Testis (tissue), 3 donors: ENCODE data around the gene KRT6C. TPM values are rescaled to one million over a fixed set of nuclear protein-coding genes. Genes with fewer than 3 reads are reported as not detected.

Experiments used
- DNase-seq: peaks from one replicate; pipeline ENCODE4 v3.0.0-alpha.2; 2019
- H3K27ac ChIP-seq, 2 donors: fragments of 200-600 bp; sonication (generic); one replicate each; pipeline ENCODE4 v1.5.1; 2019
- H3K27me3 ChIP-seq: fragments of 200-600 bp; sonication (generic); one replicate; pipeline ENCODE4 v1.5.1; 2019
- H3K36me3 ChIP-seq: fragments of 200-600 bp; sonication (generic); one replicate; pipeline ENCODE4 v1.5.1; 2017; ENCODE audit warnings: low read depth; ENCODE audit errors: missing control alignments
- H3K4me1 ChIP-seq: fragments of 200-600 bp; sonication (generic); one replicate; pipeline ENCODE4 v1.5.1; 2019
- H3K4me3 ChIP-seq, 2 donors: fragments of 200-600 bp; sonication (generic); one replicate each; pipeline ENCODE4 v1.5.1; 2017 to 2019
- H3K9me3 ChIP-seq: fragments of 200-600 bp; sonication (generic); one replicate; pipeline ENCODE4 v1.5.1; 2017
- CTCF ChIP-seq, 3 experiments: fragments of 450-650 bp in 2 of 3; fragments of 200-600 bp in 1 of 3; sonication (generic) in 1 of 3; IDR thresholded peaks; one replicate each; pipeline ENCODE4 v1.5.1; 2016 to 2019; ENCODE audit warnings: antibody characterized with exemption in 3 of 3, mild to moderate bottlenecking in 2 of 3, moderate library complexity in 1 of 3
- POLR2A ChIP-seq: fragments of 450-650 bp; IDR thresholded peaks from one replicate; pipeline ENCODE4 v1.6.1; 2017; ENCODE audit warnings: antibody characterized with exemption, mild to moderate bottlenecking, moderate library complexity
- WGBS, 2 donors: methylation state at CpG; one replicate each; pipeline ENCODE4 v1.1.5; 2018; 5-methylcytosine and 5-hydroxymethylcytosine counted together
- intact Hi-C: fragments of 100-400 bp; cut with DNase I; formaldehyde crosslinking; loops from one replicate; pipeline ENCODE4 v1.15.1; 2023; ENCODE audit warnings: low total_unique reads
- polyA plus RNA-seq: library from polyadenylated mRNA; stranded (reverse); fragments of 350-450 nt; fragmentation: Illumina TruSeq; extraction: RNeasy Lipid Tissue Mini Kit (QIAGEN cat#74804); gene quantifications from one replicate; pipeline ENCODE4 v1.2.3, GENCODE V29; 2014; ENCODE audit warnings: low read depth, low replicate concordance; ENCODE audit not compliant: insufficient read depth
- total RNA-seq, 2 donors: library from RNA; depleted of rRNA; stranded (reverse); fragments of >200 nt; gene quantifications; one replicate each; pipeline ENCODE4 v1.2.3, GENCODE V29; 2016

The KRT6C gene
- total and polyA plus RNA-seq, 3 donors from 2014 or later: 0.16 TPM; not detected in 2

DNA sequence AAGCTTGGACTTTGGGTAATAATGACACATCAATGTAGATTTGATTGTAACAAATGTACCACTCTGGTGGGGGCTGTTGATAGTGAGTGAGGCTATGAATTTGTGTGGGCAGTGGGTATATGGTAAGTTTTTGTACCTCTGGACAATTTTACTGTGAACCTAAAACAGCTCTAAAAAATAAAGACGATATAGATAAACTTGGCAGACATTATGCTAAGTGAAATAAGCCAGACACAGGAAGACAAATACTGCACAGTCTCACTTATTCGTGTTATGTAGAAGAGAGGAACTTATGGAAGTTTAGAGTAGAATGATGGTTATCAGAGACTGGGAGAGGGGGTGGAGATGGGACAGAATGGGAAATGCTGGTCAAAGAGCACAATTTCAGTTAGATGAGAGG is 8.7 kb downstream of the KRT6C start:
- no peak for DNase-seq
- no peak overlapping the region for H3K27ac ChIP-seq
- no peaks in the 10 kb centered on the region for H3K27me3 ChIP-seq
- TF ChIP-seq CTCF (IDR thresholded peaks at IDR 0.05): no peak
- no peak for TF ChIP-seq POLR2A
- intact Hi-C loops: no loop called here
- H3K9me3 ChIP-seq: no peaks in the 10 kb centered on the region
- no peak overlapping the region for H3K4me3 ChIP-seq
- no peaks in the 10 kb centered on the region for H3K4me1 ChIP-seq
- H3K36me3 ChIP-seq: no peaks in the 10 kb centered on the region
- WGBS, 2 donors: 51 to 59% methylated on average over 2 of the region's 2 CpGs

DNA sequence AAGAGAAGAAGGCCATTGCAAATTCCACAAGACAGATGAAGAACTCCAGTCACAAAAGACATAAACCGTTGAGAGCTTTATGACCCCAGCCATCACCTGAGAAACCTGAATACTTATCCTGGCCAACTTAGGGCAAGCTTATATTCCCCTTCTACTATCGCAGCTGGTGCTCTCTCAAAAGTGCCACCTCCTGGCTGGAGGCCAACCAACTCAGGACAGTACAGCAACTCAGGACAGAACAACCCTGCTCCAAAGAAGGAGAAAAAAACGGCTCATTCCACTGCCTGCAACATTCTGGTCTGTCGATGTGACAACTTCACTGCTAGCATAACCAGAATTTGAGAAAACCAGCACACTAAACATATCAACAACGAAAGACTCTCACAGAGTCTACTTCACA is 11.9 kb downstream of the KRT6C start:
- Histone ChIP-seq H3K27me3 (no peaks in the 10 kb centered on the region), H3K27ac (no peak overlapping the region), H3K4me3 (no peak overlapping the region), H3K36me3 (no peaks in the 10 kb centered on the region), H3K9me3 (no peaks in the 10 kb centered on the region), H3K4me1 (no peaks in the 10 kb centered on the region)
- WGBS, 2 donors: 80 to 84% methylated on average over 5 of the region's 5 CpGs
- DNase-seq: no peak
- intact Hi-C loops: no loop called here
- TF ChIP-seq CTCF (IDR thresholded peaks at IDR 0.05) (no peak), POLR2A (no peak)

- H3K27ac ChIP-seq: no peak overlapping the region
These were observed 14.7 kb downstream of the KRT6C start for GRCh38 chr12:52458861-52459260.

DNA sequence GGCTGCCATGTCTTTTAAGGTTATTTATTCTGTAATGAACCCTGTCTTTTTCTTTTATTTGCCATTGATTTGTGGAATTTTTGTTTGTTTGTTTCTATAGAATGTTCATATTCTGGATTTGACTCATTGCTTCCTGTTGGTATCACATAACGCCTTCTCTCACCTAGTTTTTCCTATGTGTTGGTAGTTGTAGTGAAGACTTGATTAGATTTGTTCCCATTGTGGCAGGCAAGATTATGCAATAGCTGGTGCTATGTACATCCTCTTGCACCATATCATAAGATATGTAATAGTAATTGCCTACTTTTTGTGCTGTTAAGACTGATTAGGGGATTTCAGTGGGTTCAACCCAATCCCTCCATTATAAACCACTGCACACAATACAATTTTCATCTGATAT is 17.8 kb downstream of the KRT6C start:
- intact Hi-C loops: no loop called here

More at GRCh38 chr12:52458861-52459260, 14.7 kb downstream of the KRT6C start:
- intact Hi-C loops: no loop called here
- Histone ChIP-seq H3K36me3 (no peaks in the 10 kb centered on the region), H3K27me3 (no peaks in the 10 kb centered on the region), H3K4me3 (no peak overlapping the region), H3K9me3 (no peaks in the 10 kb centered on the region), H3K4me1 (no peaks in the 10 kb centered on the region)
- no peak for DNase-seq
- 75 to 84% methylated on average over 5 of the region's 5 CpGs for WGBS, 2 donors
- no peak for TF ChIP-seq POLR2A
- no peak for TF ChIP-seq CTCF (IDR thresholded peaks at IDR 0.05)

More for the DNA sequence above, 17.8 kb downstream of the KRT6C start:
- 85 to 92% methylated on average over 1 of the region's 1 CpG for WGBS, 2 donors
- H3K9me3 ChIP-seq: no peaks in the 10 kb centered on the region
- TF ChIP-seq POLR2A: no peak
- no peak for TF ChIP-seq CTCF (IDR thresholded peaks at IDR 0.05)
- H3K27ac ChIP-seq: no peak overlapping the region
- no peak for DNase-seq
- H3K4me3 ChIP-seq: no peak overlapping the region
- H3K27me3 ChIP-seq: no peaks in the 10 kb centered on the region
- no peaks in the 10 kb centered on the region for H3K4me1 ChIP-seq
- no peaks in the 10 kb centered on the region for H3K36me3 ChIP-seq
